ENCODE results near the gene FSIP1. TPM values are rescaled to one million over a fixed set of nuclear protein-coding genes. Genes with fewer than 3 reads are reported as not detected.
A peak's percentile ranks its signal among the peaks of the same experiment; 100 is the strongest.

Gene FSIP1
- total and polyA plus RNA-seq, 7 donors = 1.1 to 12.6 (median 1.4) TPM

GRCh38 chr15:39622660-39623516 is 159.8 kb downstream of the FSIP1 start:
- no peaks in the 10 kb centered on the region for H3K36me3 ChIP-seq
- no peak for DNase-seq
- H3K27me3 ChIP-seq = no peaks in the 10 kb centered on the region
- peaks cover 0 to 46% (median 40%) of the 10 kb centered on the region in 4 donors for H3K4me1 ChIP-seq
- H3K27ac ChIP-seq = peak overlapping the region in 2 of 4 donors; percentile 3 to 6
- H3K9me3 ChIP-seq = no peaks in the 10 kb centered on the region
- 18 to 64% methylated on average over 6 of the region's 6 CpGs for WGBS, 2 donors
- no peak overlapping the region for H3K4me3 ChIP-seq
- TF ChIP-seq POLR2AphosphoS5 (IDR thresholded peaks at IDR 0.05) (peak in 1 of 4 donors; percentile 11), EP300 (IDR thresholded peaks at IDR 0.05) (no peak)
- intact Hi-C loops (cut with DNase I) = no loop called here

- Histone ChIP-seq H3K4me1 (peaks cover 0 to 44% (median 38%) of the 10 kb centered on the region in 4 donors), H3K4me3 (no peak overlapping the region), H3K36me3 (no peaks in the 10 kb centered on the region), H3K27me3 (no peaks in the 10 kb centered on the region), H3K9me3 (no peaks in the 10 kb centered on the region), H3K27ac (peak overlapping the region in 1 of 4 donors; percentile 24)
- TF ChIP-seq POLR2AphosphoS5 (IDR thresholded peaks at IDR 0.05) (no peak), CTCF (IDR thresholded peaks at IDR 0.05) (no peak), EP300 (IDR thresholded peaks at IDR 0.05) (no peak), POLR2A (IDR thresholded peaks at IDR 0.05) (no peak)
- intact Hi-C loops (cut with DNase I) = no loop called here
- 39 to 68% methylated on average over 1 of the region's 1 CpG for WGBS, 2 donors
- no peak for DNase-seq
These were observed 160.7 kb downstream of the FSIP1 start for GRCh38 chr15:39621976-39622375.

- WGBS, 2 donors = 16 to 76% methylated on average over 1 of the region's 1 CpG
- no peak overlapping the region for H3K27ac ChIP-seq
- intact Hi-C loops (cut with DNase I) = no loop called here
- H3K36me3 ChIP-seq = no peaks in the 10 kb centered on the region
- H3K4me3 ChIP-seq = no peak overlapping the region
- no peak for DNase-seq
- no peaks in the 10 kb centered on the region for H3K9me3 ChIP-seq
- H3K4me1 ChIP-seq = peaks cover 0 to 44% (median 38%) of the 10 kb centered on the region in 4 donors
- H3K27me3 ChIP-seq = no peaks in the 10 kb centered on the region
- TF ChIP-seq POLR2A (IDR thresholded peaks at IDR 0.05) (no peak), EP300 (IDR thresholded peaks at IDR 0.05) (no peak), POLR2AphosphoS5 (IDR thresholded peaks at IDR 0.05) (no peak), CTCF (IDR thresholded peaks at IDR 0.05) (no peak)
These were observed 161.4 kb downstream of the FSIP1 start for GRCh38 chr15:39621210-39621609.

GRCh38 chr15:39618063-39618823 is 164.4 kb downstream of the FSIP1 start:
- WGBS, 2 donors = 77 to 86% methylated on average over 3 of the region's 3 CpGs
- TF ChIP-seq CTCF (IDR thresholded peaks at IDR 0.05) (no peak), POLR2A (IDR thresholded peaks at IDR 0.05) (no peak), POLR2AphosphoS5 (IDR thresholded peaks at IDR 0.05) (no peak), EP300 (IDR thresholded peaks at IDR 0.05) (no peak)
- H3K4me3 ChIP-seq = no peak overlapping the region

More at GRCh38 chr15:39618063-39618823, 164.4 kb downstream of the FSIP1 start:
- no peaks in the 10 kb centered on the region for H3K27me3 ChIP-seq
- intact Hi-C loops (cut with DNase I) = no loop called here
- H3K4me1 ChIP-seq = peaks cover 0 to 23% (median 21%) of the 10 kb centered on the region in 4 donors
- peaks cover 0 to 2% (median 0%) of the 10 kb centered on the region in 4 donors for H3K9me3 ChIP-seq
- DNase-seq = no peak
- no peaks in the 10 kb centered on the region for H3K36me3 ChIP-seq
- H3K27ac ChIP-seq = no peak overlapping the region

Data from sigmoid colon (tissue), 7 donors.